ENCODE results near the gene RFX5. TPM values are rescaled to one million over a fixed set of nuclear protein-coding genes. Genes with fewer than 3 reads are reported as not detected.
A peak's percentile ranks its signal among the peaks of the same experiment; 100 is the strongest.
"Not testable (repeated sequence)": the region's sequence is repeated elsewhere in the genome, so short reads cannot be mapped to it uniquely, and the experiment has no call there.

RFX5 gene
- polyA plus RNA-seq, 2 of the 4 experiments (the other 2 are of a cell fraction) = 55.9 to 60.1 TPM

DNA sequence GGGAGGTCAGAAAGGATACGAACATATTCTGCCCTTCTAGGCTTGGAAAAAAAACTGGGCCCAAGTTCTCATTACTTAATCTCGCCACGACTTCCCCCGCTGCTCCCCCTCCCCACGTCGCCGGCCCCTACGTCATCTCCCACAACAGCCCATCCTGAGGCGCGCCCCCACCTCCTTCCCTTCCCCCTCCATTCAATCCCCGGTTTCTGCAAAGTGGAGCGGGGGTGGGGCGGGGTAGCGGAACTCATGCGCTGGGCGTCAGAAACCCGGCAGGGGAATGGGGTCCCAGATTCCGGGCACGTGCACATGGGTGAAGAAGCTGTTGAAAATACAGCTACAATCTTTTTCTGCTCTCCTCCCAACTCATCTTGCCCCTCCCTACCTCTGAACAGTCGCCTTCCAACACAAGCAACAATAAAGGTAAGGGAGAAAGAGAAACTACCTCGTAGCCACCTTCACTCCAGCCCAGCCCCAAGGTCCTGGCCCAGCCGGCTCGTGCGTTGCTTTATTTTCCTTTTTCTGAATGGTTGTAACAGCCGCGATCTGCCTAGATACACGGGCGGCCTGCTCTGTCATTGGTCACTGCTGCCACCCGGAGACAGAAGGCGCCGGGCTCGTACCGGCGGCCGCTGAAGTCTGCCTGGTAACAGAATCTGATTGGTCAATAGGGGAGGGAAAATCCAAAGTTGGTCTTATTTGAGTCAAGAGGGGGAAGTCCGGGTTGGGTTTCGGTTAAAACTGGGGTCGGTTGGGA lies at the start of gene RFX5 (continued):
- TF ChIP-seq, protein P1, sequence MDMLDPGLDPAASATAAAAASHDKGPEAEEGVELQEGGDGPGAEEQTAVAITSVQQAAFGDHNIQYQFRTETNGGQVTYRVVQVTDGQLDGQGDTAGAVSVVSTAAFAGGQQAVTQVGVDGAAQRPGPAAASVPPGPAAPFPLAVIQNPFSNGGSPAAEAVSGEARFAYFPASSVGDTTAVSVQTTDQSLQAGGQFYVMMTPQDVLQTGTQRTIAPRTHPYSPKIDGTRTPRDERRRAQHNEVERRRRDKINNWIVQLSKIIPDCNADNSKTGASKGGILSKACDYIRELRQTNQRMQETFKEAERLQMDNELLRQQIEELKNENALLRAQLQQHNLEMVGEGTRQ (IDR thresholded peaks at IDR 0.05) = 0 out of 2 replicates have a peak, but pooled peaks have one; percentile 34
- TF ChIP-seq POLR2AphosphoS2 (conservative IDR thresholded peaks at IDR 0.05; ENCODE audit: low read length) (no peak), ZC3H11A (IDR thresholded peaks at IDR 0.05) (no peak), JUN (IDR thresholded peaks at IDR 0.05) (no peak), CHD2 (IDR thresholded peaks at IDR 0.05; ENCODE audit: low read length, partially characterized antibody) (peak; percentile 65), CBX2 (IDR thresholded peaks at IDR 0.05; ENCODE audit: borderline replicate concordance, low read depth) (no peak), EP300 (IDR thresholded peaks at IDR 0.05) (no peak), POLR2A (IDR thresholded peaks at IDR 0.05; ENCODE audit: low read length) (peak; percentile 33), KDM1A (IDR thresholded peaks at IDR 0.05; ENCODE audit: low read depth) (no peak), RAD21 (conservative IDR thresholded peaks at IDR 0.05 in 1 of 2, IDR thresholded peaks at IDR 0.05 in 1 of 2) (no peak), RARB (CRISPR knock-in tag; IDR thresholded peaks at IDR 0.05) (no peak), HOXB13 (CRISPR knock-in tag; IDR thresholded peaks at IDR 0.05; ENCODE audit: low read depth) (peak; percentile 69)
- TF ChIP-seq, protein P2, sequence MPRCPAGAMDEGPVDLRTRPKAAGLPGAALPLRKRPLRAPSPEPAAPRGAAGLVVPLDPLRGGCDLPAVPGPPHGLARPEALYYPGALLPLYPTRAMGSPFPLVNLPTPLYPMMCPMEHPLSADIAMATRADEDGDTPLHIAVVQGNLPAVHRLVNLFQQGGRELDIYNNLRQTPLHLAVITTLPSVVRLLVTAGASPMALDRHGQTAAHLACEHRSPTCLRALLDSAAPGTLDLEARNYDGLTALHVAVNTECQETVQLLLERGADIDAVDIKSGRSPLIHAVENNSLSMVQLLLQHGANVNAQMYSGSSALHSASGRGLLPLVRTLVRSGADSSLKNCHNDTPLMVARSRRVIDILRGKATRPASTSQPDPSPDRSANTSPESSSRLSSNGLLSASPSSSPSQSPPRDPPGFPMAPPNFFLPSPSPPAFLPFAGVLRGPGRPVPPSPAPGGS (IDR thresholded peaks at IDR 0.05) = 0 out of 3 replicates have a peak, but pooled peaks have one; percentile 57
- TF ChIP-seq, protein P3, sequence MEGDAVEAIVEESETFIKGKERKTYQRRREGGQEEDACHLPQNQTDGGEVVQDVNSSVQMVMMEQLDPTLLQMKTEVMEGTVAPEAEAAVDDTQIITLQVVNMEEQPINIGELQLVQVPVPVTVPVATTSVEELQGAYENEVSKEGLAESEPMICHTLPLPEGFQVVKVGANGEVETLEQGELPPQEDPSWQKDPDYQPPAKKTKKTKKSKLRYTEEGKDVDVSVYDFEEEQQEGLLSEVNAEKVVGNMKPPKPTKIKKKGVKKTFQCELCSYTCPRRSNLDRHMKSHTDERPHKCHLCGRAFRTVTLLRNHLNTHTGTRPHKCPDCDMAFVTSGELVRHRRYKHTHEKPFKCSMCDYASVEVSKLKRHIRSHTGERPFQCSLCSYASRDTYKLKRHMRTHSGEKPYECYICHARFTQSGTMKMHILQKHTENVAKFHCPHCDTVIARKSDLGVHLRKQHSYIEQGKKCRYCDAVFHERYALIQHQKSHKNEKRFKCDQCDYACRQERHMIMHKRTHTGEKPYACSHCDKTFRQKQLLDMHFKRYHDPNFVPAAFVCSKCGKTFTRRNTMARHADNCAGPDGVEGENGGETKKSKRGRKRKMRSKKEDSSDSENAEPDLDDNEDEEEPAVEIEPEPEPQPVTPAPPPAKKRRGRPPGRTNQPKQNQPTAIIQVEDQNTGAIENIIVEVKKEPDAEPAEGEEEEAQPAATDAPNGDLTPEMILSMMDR (IDR thresholded peaks at IDR 0.05) = no peak
- TF ChIP-seq, protein P4, sequence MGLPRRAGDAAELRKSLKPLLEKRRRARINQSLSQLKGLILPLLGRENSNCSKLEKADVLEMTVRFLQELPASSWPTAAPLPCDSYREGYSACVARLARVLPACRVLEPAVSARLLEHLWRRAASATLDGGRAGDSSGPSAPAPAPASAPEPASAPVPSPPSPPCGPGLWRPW (IDR thresholded peaks at IDR 0.05) = no peak

DNA sequence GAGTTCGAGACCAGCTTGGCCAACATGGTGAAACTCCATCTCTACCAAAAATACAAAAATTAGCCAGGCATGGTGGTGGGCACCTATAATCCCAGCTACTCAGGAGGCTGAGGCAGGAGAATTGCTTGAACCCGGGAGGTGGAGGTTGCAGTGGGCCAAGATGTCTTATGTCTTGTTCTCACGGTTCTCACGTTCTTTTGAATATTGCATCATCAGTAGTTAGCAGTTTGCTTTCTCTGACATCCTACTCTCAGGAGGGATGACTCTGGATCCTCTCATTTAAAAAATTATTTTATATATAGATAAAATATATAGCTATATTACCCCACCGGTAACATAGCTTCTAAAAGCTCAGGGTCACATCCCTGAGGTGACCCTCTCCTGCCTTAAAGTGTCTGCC lies 49.2 kb upstream of the RFX5 start:
- H3K4me1 ChIP-seq = peaks cover 11% of the 10 kb centered on the region
- H3K4me3 ChIP-seq; FAIRE-seq; POLR2A ChIA-PET; H3K4me2 ChIP-seq; H3K9me3 ChIP-seq; ATAC-seq; DNase-seq (ENCODE audit: low read depth in 1 of 2, low spot score in 1 of 2); H3K27ac ChIP-seq: not testable (repeated sequence)
- 79% methylated on average over 5 of the region's 5 CpGs for WGBS (ENCODE audit: missing lambda C conversion rate)
- CTCF ChIA-PET = interaction anchor here (1.5 kb wide), 1 partner anchor 11 kb away, joined by 8 read pairs; no protein-coding TSS in a partner anchor

DNA sequence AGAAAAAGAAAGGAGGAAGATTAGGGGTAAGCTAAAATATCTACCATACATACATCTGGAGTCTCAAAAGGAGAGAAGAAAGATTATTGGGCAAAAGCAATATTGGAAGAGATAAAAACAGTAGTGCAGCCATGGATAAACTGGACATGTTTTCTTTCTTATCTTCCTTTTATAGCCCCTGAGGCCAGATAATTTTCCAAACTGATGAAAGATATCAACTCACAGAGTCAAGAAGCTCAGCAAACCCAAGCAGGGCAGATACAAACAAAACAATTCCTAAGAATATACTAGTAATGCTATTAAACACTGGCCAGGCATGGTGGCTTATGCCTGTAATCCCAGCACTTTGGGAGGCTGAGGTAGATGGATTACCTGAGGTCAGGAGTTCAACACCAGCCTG lies 46.5 kb upstream of the RFX5 start:
- no peak for FAIRE-seq
- no peak for TF ChIP-seq RAD21 (conservative IDR thresholded peaks at IDR 0.05 in 1 of 2, IDR thresholded peaks at IDR 0.05 in 1 of 2)
- TF ChIP-seq, protein P5, sequence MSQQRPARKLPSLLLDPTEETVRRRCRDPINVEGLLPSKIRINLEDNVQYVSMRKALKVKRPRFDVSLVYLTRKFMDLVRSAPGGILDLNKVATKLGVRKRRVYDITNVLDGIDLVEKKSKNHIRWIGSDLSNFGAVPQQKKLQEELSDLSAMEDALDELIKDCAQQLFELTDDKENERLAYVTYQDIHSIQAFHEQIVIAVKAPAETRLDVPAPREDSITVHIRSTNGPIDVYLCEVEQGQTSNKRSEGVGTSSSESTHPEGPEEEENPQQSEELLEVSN (IDR thresholded peaks at IDR 0.05; ENCODE audit: borderline replicate concordance, low read depth) = no peak
- no peak for TF ChIP-seq CBX8 (IDR thresholded peaks at IDR 0.05)
- no peak for TF ChIP-seq TFCP2L1 (CRISPR knock-in tag; IDR thresholded peaks at IDR 0.05)
- TF ChIP-seq, protein P6, sequence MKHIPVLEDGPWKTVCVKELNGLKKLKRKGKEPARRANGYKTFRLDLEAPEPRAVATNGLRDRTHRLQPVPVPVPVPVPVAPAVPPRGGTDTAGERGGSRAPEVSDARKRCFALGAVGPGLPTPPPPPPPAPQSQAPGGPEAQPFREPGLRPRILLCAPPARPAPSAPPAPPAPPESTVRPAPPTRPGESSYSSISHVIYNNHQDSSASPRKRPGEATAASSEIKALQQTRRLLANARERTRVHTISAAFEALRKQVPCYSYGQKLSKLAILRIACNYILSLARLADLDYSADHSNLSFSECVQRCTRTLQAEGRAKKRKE (CRISPR knock-in tag; IDR thresholded peaks at IDR 0.05; ENCODE audit: low read depth) = no peak
- TF ChIP-seq, protein P7, sequence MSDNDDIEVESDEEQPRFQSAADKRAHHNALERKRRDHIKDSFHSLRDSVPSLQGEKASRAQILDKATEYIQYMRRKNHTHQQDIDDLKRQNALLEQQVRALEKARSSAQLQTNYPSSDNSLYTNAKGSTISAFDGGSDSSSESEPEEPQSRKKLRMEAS (IDR thresholded peaks at IDR 0.05) = no peak
- TF ChIP-seq, protein P8, sequence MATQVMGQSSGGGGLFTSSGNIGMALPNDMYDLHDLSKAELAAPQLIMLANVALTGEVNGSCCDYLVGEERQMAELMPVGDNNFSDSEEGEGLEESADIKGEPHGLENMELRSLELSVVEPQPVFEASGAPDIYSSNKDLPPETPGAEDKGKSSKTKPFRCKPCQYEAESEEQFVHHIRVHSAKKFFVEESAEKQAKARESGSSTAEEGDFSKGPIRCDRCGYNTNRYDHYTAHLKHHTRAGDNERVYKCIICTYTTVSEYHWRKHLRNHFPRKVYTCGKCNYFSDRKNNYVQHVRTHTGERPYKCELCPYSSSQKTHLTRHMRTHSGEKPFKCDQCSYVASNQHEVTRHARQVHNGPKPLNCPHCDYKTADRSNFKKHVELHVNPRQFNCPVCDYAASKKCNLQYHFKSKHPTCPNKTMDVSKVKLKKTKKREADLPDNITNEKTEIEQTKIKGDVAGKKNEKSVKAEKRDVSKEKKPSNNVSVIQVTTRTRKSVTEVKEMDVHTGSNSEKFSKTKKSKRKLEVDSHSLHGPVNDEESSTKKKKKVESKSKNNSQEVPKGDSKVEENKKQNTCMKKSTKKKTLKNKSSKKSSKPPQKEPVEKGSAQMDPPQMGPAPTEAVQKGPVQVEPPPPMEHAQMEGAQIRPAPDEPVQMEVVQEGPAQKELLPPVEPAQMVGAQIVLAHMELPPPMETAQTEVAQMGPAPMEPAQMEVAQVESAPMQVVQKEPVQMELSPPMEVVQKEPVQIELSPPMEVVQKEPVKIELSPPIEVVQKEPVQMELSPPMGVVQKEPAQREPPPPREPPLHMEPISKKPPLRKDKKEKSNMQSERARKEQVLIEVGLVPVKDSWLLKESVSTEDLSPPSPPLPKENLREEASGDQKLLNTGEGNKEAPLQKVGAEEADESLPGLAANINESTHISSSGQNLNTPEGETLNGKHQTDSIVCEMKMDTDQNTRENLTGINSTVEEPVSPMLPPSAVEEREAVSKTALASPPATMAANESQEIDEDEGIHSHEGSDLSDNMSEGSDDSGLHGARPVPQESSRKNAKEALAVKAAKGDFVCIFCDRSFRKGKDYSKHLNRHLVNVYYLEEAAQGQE (IDR thresholded peaks at IDR 0.05) = no peak
- TF ChIP-seq RARB (CRISPR knock-in tag; IDR thresholded peaks at IDR 0.05) = no peak
- TF ChIP-seq EHMT2 (IDR thresholded peaks at IDR 0.05; ENCODE audit: low read depth) = no peak

More for the DNA sequence above, 46.5 kb upstream of the RFX5 start:
- H3K9me3 ChIP-seq = peaks cover 7% of the 10 kb centered on the region; the same call in 1 of the 3 replicates
- CTCF ChIA-PET = interaction anchor here (1.1 kb wide), 1 partner anchor 90 kb away, joined by 3 read pairs; no protein-coding TSS in a partner anchor
- POLR2A ChIA-PET = no interaction called here
- no peak overlapping the region for H3K27ac ChIP-seq
- no peak overlapping the region for H3K4me2 ChIP-seq
- ATAC-seq = no peak
- no peak overlapping the region for H3K4me3 ChIP-seq
- H3K4me1 ChIP-seq = no peaks in the 10 kb centered on the region; the same call in 2 of the 3 replicates
- no peak for DNase-seq (ENCODE audit: low read depth in 1 of 2, low spot score in 1 of 2)
